ENCODE measurements around the gene ETV1.

ETV1 gene

GRCh38 chr7:13874783-13875182 lies 114.7 kb downstream of the ETV1 start:
- Histone ChIP-seq H3K27me3 (ENCODE audit: control insufficient read depth, insufficient read depth, low read length) (no peaks in the 10 kb centered on the region), H3K9ac (ENCODE audit: low read length) (no peak overlapping the region), H3K27ac (ENCODE audit: low read length) (no peak overlapping the region), H3K4me1 (ENCODE audit: control insufficient read depth, low read depth, low read length) (no peaks in the 10 kb centered on the region), H3K36me3 (ENCODE audit: control insufficient read depth, low read depth, low read length) (no peaks in the 10 kb centered on the region), H3K9me3 (ENCODE audit: control insufficient read depth, low read depth, low read length) (no peaks in the 10 kb centered on the region), H3K4me3 (ENCODE audit: low read length) (no peak overlapping the region)

DNA sequence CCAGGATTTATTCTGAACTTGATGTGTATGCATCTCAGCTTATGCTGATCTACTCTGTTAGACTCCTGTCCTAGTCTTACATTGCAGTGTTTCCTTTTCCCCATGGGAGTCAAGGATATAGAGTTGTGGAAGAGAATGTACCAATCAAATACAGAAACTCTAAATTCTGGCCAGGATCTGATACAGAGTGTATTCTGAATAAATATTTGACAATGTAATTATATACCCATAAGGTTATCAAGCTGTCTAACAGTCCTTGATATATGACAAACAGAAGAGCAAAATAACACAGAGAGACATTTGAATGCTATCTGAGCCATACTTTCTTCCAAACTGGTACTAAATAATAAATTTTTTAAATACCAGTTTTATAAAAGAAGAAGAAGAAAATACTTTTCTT lies 116.8 kb downstream of the ETV1 start:
- Histone ChIP-seq H3K9ac (ENCODE audit: low read length) (no peak overlapping the region), H3K4me3 (ENCODE audit: low read length) (no peak overlapping the region), H3K36me3 (ENCODE audit: control insufficient read depth, low read depth, low read length) (no peaks in the 10 kb centered on the region), H3K4me1 (ENCODE audit: control insufficient read depth, low read depth, low read length) (no peaks in the 10 kb centered on the region), H3K9me3 (ENCODE audit: control insufficient read depth, low read depth, low read length) (no peaks in the 10 kb centered on the region), H3K27me3 (ENCODE audit: control insufficient read depth, insufficient read depth, low read length) (no peaks in the 10 kb centered on the region), H3K27ac (ENCODE audit: low read length) (no peak overlapping the region)

GRCh38 chr7:13871008-13871407 lies 118.5 kb downstream of the ETV1 start:
- Histone ChIP-seq H3K27ac (ENCODE audit: low read length) (no peak overlapping the region), H3K9ac (ENCODE audit: low read length) (no peak overlapping the region), H3K36me3 (ENCODE audit: control insufficient read depth, low read depth, low read length) (no peaks in the 10 kb centered on the region), H3K27me3 (ENCODE audit: control insufficient read depth, insufficient read depth, low read length) (no peaks in the 10 kb centered on the region), H3K4me1 (ENCODE audit: control insufficient read depth, low read depth, low read length) (no peaks in the 10 kb centered on the region), H3K9me3 (ENCODE audit: control insufficient read depth, low read depth, low read length) (no peaks in the 10 kb centered on the region), H3K4me3 (ENCODE audit: low read length) (no peak overlapping the region)

DNA sequence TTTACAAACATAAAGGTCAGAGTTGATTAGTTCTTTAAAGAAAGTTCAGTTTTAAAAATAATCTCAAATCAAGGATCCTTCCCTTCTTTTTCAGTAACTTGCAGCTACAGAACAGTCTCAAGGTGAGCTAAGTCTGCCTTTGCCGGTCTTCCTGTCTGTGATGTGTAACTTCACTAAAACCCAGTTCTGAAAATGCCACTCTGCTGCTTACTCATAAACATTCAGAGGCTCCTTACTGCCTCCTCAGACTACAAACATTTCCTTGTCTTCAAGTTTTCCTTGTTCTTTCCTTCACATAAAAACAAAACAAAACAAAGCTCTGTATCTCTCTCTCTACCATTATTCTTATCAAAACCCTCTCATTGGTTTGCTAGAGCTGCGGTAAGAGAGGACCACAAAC lies 128.7 kb downstream of the ETV1 start:
- no peaks in the 10 kb centered on the region for H3K4me1 ChIP-seq (ENCODE audit: control insufficient read depth, low read depth, low read length)
- no peak overlapping the region for H3K27ac ChIP-seq (ENCODE audit: low read length)
- no peaks in the 10 kb centered on the region for H3K36me3 ChIP-seq (ENCODE audit: control insufficient read depth, low read depth, low read length)
- H3K9ac ChIP-seq (ENCODE audit: low read length): no peak overlapping the region
- H3K4me3 ChIP-seq (ENCODE audit: low read length): no peak overlapping the region
- H3K27me3 ChIP-seq (ENCODE audit: control insufficient read depth, insufficient read depth, low read length): no peaks in the 10 kb centered on the region
- H3K9me3 ChIP-seq (ENCODE audit: control insufficient read depth, low read depth, low read length): no peaks in the 10 kb centered on the region

DNA sequence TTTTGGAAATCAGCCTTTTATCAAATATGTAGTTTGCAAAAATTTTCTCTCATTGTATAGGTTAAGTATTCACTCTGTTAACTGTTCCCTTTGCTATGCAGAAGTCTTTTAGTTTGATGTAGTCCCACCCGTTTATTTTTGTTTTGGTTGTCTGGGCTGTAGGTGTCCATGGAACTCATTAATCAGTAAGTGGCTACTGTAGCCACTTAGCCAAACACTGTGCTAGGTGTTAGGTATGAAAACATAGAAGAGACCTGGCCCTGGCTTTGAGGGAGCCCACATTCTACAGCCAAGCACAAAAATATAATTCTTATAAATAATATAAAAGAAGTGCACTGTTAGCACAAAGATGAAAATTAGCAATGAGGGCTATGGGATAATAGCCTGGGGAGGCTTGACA lies 133.5 kb downstream of the ETV1 start:
- Histone ChIP-seq H3K4me1 (ENCODE audit: control insufficient read depth, low read depth, low read length) (peaks cover 11% of the 10 kb centered on the region), H3K4me3 (ENCODE audit: low read length) (no peak overlapping the region), H3K9me3 (ENCODE audit: control insufficient read depth, low read depth, low read length) (no peaks in the 10 kb centered on the region), H3K9ac (ENCODE audit: low read length) (no peak overlapping the region), H3K27ac (ENCODE audit: low read length) (no peak overlapping the region), H3K36me3 (ENCODE audit: control insufficient read depth, low read depth, low read length) (no peaks in the 10 kb centered on the region), H3K27me3 (ENCODE audit: control insufficient read depth, insufficient read depth, low read length) (no peaks in the 10 kb centered on the region)

- Histone ChIP-seq H3K9me3 (ENCODE audit: control insufficient read depth, low read depth, low read length) (no peaks in the 10 kb centered on the region), H3K9ac (ENCODE audit: low read length) (no peak overlapping the region), H3K4me3 (ENCODE audit: low read length) (no peak overlapping the region), H3K4me1 (ENCODE audit: control insufficient read depth, low read depth, low read length) (peaks cover 22% of the 10 kb centered on the region), H3K27ac (ENCODE audit: low read length) (no peak overlapping the region), H3K36me3 (ENCODE audit: control insufficient read depth, low read depth, low read length) (no peaks in the 10 kb centered on the region), H3K27me3 (ENCODE audit: control insufficient read depth, insufficient read depth, low read length) (no peaks in the 10 kb centered on the region)
These were observed 137.0 kb downstream of the ETV1 start for GRCh38 chr7:13852281-13852968.

GRCh38 chr7:13851736-13852135 lies 137.7 kb downstream of the ETV1 start:
- Histone ChIP-seq H3K27me3 (ENCODE audit: control insufficient read depth, insufficient read depth, low read length) (no peaks in the 10 kb centered on the region), H3K9ac (ENCODE audit: low read length) (no peak overlapping the region), H3K4me3 (ENCODE audit: low read length) (no peak overlapping the region), H3K4me1 (ENCODE audit: control insufficient read depth, low read depth, low read length) (peaks cover 22% of the 10 kb centered on the region), H3K9me3 (ENCODE audit: control insufficient read depth, low read depth, low read length) (no peaks in the 10 kb centered on the region), H3K36me3 (ENCODE audit: control insufficient read depth, low read depth, low read length) (no peaks in the 10 kb centered on the region), H3K27ac (ENCODE audit: low read length) (no peak overlapping the region)

GRCh38 chr7:13850185-13850752 lies 139.2 kb downstream of the ETV1 start:
- H3K4me3 ChIP-seq (ENCODE audit: low read length): no peak overlapping the region
- H3K36me3 ChIP-seq (ENCODE audit: control insufficient read depth, low read depth, low read length): no peaks in the 10 kb centered on the region
- H3K9ac ChIP-seq (ENCODE audit: low read length): no peak overlapping the region
- no peaks in the 10 kb centered on the region for H3K9me3 ChIP-seq (ENCODE audit: control insufficient read depth, low read depth, low read length)
- no peak overlapping the region for H3K27ac ChIP-seq (ENCODE audit: low read length)
- no peaks in the 10 kb centered on the region for H3K27me3 ChIP-seq (ENCODE audit: control insufficient read depth, insufficient read depth, low read length)
- H3K4me1 ChIP-seq (ENCODE audit: control insufficient read depth, low read depth, low read length): peaks cover 22% of the 10 kb centered on the region

DNA sequence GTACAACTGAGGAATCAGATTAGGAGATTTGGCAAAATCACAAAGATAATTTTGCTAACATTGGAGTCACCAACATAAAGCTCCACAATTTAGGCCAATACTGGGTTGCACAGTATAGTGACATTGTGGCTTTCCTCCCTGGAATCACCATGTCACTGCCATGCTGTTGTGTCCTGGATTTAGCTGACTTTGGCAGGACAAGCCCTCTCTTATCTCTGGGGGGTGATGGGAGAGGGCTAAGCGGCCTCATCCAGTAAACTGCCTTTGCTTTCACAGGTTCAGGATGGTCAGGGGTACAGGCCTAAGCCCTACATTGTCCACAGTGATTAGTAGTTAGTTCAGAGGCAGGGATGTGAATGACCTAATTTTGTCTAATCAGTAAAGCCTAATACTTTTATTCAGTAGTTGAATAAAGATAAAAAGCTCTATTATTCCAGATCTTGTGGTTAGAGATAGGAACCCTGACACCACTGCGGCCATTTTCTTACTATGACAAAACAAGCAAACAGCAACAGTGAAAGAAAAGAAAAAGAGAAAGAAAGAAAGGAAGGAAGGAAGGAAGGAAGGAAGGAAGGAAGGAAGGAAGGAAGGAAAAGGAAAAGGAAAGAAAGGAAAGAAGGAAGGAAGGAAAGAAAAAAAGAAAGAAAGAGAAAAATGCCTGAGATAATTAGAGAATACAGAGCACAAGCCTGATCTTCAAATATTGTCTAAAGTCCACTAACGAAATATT lies 140.1 kb downstream of the ETV1 start:
- H3K36me3 ChIP-seq (ENCODE audit: control insufficient read depth, low read depth, low read length): no peaks in the 10 kb centered on the region
- H3K9ac ChIP-seq (ENCODE audit: low read length): no peak overlapping the region
- H3K27ac ChIP-seq (ENCODE audit: low read length): no peak overlapping the region
- H3K4me3 ChIP-seq (ENCODE audit: low read length): no peak overlapping the region
- H3K9me3 ChIP-seq (ENCODE audit: control insufficient read depth, low read depth, low read length): no peaks in the 10 kb centered on the region
- H3K4me1 ChIP-seq (ENCODE audit: control insufficient read depth, low read depth, low read length): peaks cover 22% of the 10 kb centered on the region
- no peaks in the 10 kb centered on the region for H3K27me3 ChIP-seq (ENCODE audit: control insufficient read depth, insufficient read depth, low read length)

- Histone ChIP-seq H3K27me3 (ENCODE audit: control insufficient read depth, insufficient read depth, low read length) (no peaks in the 10 kb centered on the region), H3K4me1 (ENCODE audit: control insufficient read depth, low read depth, low read length) (peaks cover 22% of the 10 kb centered on the region), H3K4me3 (ENCODE audit: low read length) (no peak overlapping the region)
These were observed 140.8 kb downstream of the ETV1 start for GRCh38 chr7:13848681-13849131.

GRCh38 chr7:13846386-13846785 lies 143.1 kb downstream of the ETV1 start:
- Histone ChIP-seq H3K4me3 (ENCODE audit: low read length) (no peak overlapping the region), H3K9ac (ENCODE audit: low read length) (no peak overlapping the region), H3K27ac (ENCODE audit: low read length) (no peak overlapping the region), H3K27me3 (ENCODE audit: control insufficient read depth, insufficient read depth, low read length) (no peaks in the 10 kb centered on the region), H3K9me3 (ENCODE audit: control insufficient read depth, low read depth, low read length) (no peaks in the 10 kb centered on the region), H3K36me3 (ENCODE audit: control insufficient read depth, low read depth, low read length) (no peaks in the 10 kb centered on the region), H3K4me1 (ENCODE audit: control insufficient read depth, low read depth, low read length) (peaks cover 21% of the 10 kb centered on the region)

More at GRCh38 chr7:13848681-13849131, 140.8 kb downstream of the ETV1 start:
- Histone ChIP-seq H3K9me3 (ENCODE audit: control insufficient read depth, low read depth, low read length) (no peaks in the 10 kb centered on the region), H3K27ac (ENCODE audit: low read length) (no peak overlapping the region), H3K36me3 (ENCODE audit: control insufficient read depth, low read depth, low read length) (no peaks in the 10 kb centered on the region), H3K9ac (ENCODE audit: low read length) (no peak overlapping the region)
